Measurements from ENCODE around the gene CAMK1D.

Gene CAMK1D

GRCh38 chr10:12657489-12657888, 308.1 kb downstream of the CAMK1D start:
- H3K36me3 ChIP-seq, result 0 out of 2 replicates have a peak, but pooled peaks cover 7% of the 10 kb centered on the region
- H3K27me3 ChIP-seq, result no peaks in the 10 kb centered on the region
- H3K4me1 ChIP-seq, result peaks cover 22% of the 10 kb centered on the region
- no peak overlapping the region for H3K27ac ChIP-seq
- H3K4me3 ChIP-seq, result no peak overlapping the region
- peaks cover 19% of the 10 kb centered on the region for H3K9me3 ChIP-seq
- no peak overlapping the region for H3K9ac ChIP-seq
- TF ChIP-seq Cebpa-rat (IDR thresholded peaks at IDR 0.05), result no peak
- H4K20me1 ChIP-seq, result no peaks in the 10 kb centered on the region
- H3K4me2 ChIP-seq, result no peak overlapping the region

- Histone ChIP-seq H3K9me3 (peaks cover 18% of the 10 kb centered on the region), H4K20me1 (no peaks in the 10 kb centered on the region), H3K27me3 (no peaks in the 10 kb centered on the region), H3K4me2 (no peak overlapping the region), H3K4me1 (peaks cover 22% of the 10 kb centered on the region), H3K36me3 (0 out of 2 replicates have a peak, but pooled peaks cover 6% of the 10 kb centered on the region), H3K9ac (no peak overlapping the region), H3K27ac (no peak overlapping the region), H3K4me3 (no peak overlapping the region)
- TF ChIP-seq Cebpa-rat (IDR thresholded peaks at IDR 0.05), result no peak
Observed at GRCh38 chr10:12658526-12658925, 309.2 kb downstream of the CAMK1D start.

- peaks cover 22% of the 10 kb centered on the region for H3K4me1 ChIP-seq
- TF ChIP-seq Cebpa-rat (IDR thresholded peaks at IDR 0.05), result no peak
- no peak overlapping the region for H3K27ac ChIP-seq
- no peaks in the 10 kb centered on the region for H3K27me3 ChIP-seq
- no peak overlapping the region for H3K4me2 ChIP-seq
- H3K9ac ChIP-seq, result no peak overlapping the region
- peaks cover 6% of the 10 kb centered on the region for H3K9me3 ChIP-seq
- H3K36me3 ChIP-seq, result no peaks in the 10 kb centered on the region
- H4K20me1 ChIP-seq, result no peaks in the 10 kb centered on the region
- no peak overlapping the region for H3K4me3 ChIP-seq
Observed at GRCh38 chr10:12659706-12660105, 310.4 kb downstream of the CAMK1D start.

GRCh38 chr10:12660812-12661211, 311.5 kb downstream of the CAMK1D start:
- TF ChIP-seq Cebpa-rat (IDR thresholded peaks at IDR 0.05), result no peak
- Histone ChIP-seq H3K9ac (no peak overlapping the region), H3K27me3 (no peaks in the 10 kb centered on the region), H3K27ac (no peak overlapping the region), H3K4me3 (no peak overlapping the region), H3K36me3 (no peaks in the 10 kb centered on the region), H3K4me2 (no peak overlapping the region), H4K20me1 (no peaks in the 10 kb centered on the region), H3K9me3 (no peaks in the 10 kb centered on the region), H3K4me1 (peaks cover 20% of the 10 kb centered on the region)

- Histone ChIP-seq H3K9me3 (no peaks in the 10 kb centered on the region), H3K27me3 (no peaks in the 10 kb centered on the region), H3K9ac (no peak overlapping the region), H3K27ac (no peak overlapping the region), H3K36me3 (peaks cover under 1% of the 10 kb centered on the region; the same call in 1 of the 2 replicates), H3K4me2 (peak overlapping the region; percentile 36), H3K4me1 (peaks cover 13% of the 10 kb centered on the region), H3K4me3 (no peak overlapping the region), H4K20me1 (no peaks in the 10 kb centered on the region)
- TF ChIP-seq Cebpa-rat (IDR thresholded peaks at IDR 0.05), result no peak
Observed at GRCh38 chr10:12661671-12662070, 312.3 kb downstream of the CAMK1D start.

- H4K20me1 ChIP-seq, result no peaks in the 10 kb centered on the region
- peaks cover 5% of the 10 kb centered on the region; the same call in 1 of the 2 replicates for H3K36me3 ChIP-seq
- H3K27me3 ChIP-seq, result no peaks in the 10 kb centered on the region
- no peak overlapping the region for H3K9ac ChIP-seq
- H3K4me3 ChIP-seq, result no peak overlapping the region
- no peak for TF ChIP-seq Cebpa-rat (IDR thresholded peaks at IDR 0.05)
- H3K4me2 ChIP-seq, result no peak overlapping the region
- H3K27ac ChIP-seq, result no peak overlapping the region
- H3K4me1 ChIP-seq, result peaks cover 13% of the 10 kb centered on the region
- no peaks in the 10 kb centered on the region for H3K9me3 ChIP-seq
Observed at GRCh38 chr10:12663863-12664262, 314.5 kb downstream of the CAMK1D start.

GRCh38 chr10:12665501-12665900, 316.2 kb downstream of the CAMK1D start:
- no peak for TF ChIP-seq Cebpa-rat (IDR thresholded peaks at IDR 0.05)
- H3K9ac ChIP-seq, result no peak overlapping the region
- H3K36me3 ChIP-seq, result peaks cover 5% of the 10 kb centered on the region; the same call in 1 of the 2 replicates
- H4K20me1 ChIP-seq, result no peaks in the 10 kb centered on the region
- H3K4me3 ChIP-seq, result no peak overlapping the region
- no peak overlapping the region for H3K4me2 ChIP-seq
- peaks cover 8% of the 10 kb centered on the region; the same call in 1 of the 2 replicates for H3K9me3 ChIP-seq
- H3K27me3 ChIP-seq, result no peaks in the 10 kb centered on the region
- peaks cover 13% of the 10 kb centered on the region for H3K4me1 ChIP-seq
- H3K27ac ChIP-seq, result no peak overlapping the region

- Histone ChIP-seq H3K27me3 (no peaks in the 10 kb centered on the region), H3K27ac (no peak overlapping the region), H3K36me3 (peaks cover 5% of the 10 kb centered on the region; the same call in 1 of the 2 replicates), H3K4me3 (no peak overlapping the region), H3K4me1 (0 out of 2 replicates have a peak, but pooled peaks cover under 1% of the 10 kb centered on the region), H3K9ac (no peak overlapping the region), H3K4me2 (no peak overlapping the region), H4K20me1 (no peaks in the 10 kb centered on the region), H3K9me3 (peaks cover 9% of the 10 kb centered on the region; the same call in 1 of the 2 replicates)
- no peak for TF ChIP-seq Cebpa-rat (IDR thresholded peaks at IDR 0.05)
Observed at GRCh38 chr10:12667052-12667451, 317.7 kb downstream of the CAMK1D start.

GRCh38 chr10:12668634-12669033, 319.3 kb downstream of the CAMK1D start:
- no peak overlapping the region for H3K27ac ChIP-seq
- no peak overlapping the region for H3K4me2 ChIP-seq
- no peak overlapping the region for H3K4me3 ChIP-seq
- H3K4me1 ChIP-seq, result no peaks in the 10 kb centered on the region
- no peaks in the 10 kb centered on the region for H3K27me3 ChIP-seq
- no peaks in the 10 kb centered on the region for H4K20me1 ChIP-seq
- H3K9me3 ChIP-seq, result peaks cover 9% of the 10 kb centered on the region; the same call in 1 of the 2 replicates
- H3K9ac ChIP-seq, result no peak overlapping the region
- TF ChIP-seq Cebpa-rat (IDR thresholded peaks at IDR 0.05), result no peak
- H3K36me3 ChIP-seq, result peaks cover 5% of the 10 kb centered on the region; the same call in 1 of the 2 replicates

- Histone ChIP-seq H3K9ac (no peak overlapping the region), H3K27me3 (no peaks in the 10 kb centered on the region), H4K20me1 (no peaks in the 10 kb centered on the region), H3K9me3 (peaks cover 9% of the 10 kb centered on the region; the same call in 1 of the 2 replicates), H3K4me2 (no peak overlapping the region), H3K4me3 (no peak overlapping the region), H3K27ac (no peak overlapping the region), H3K36me3 (peaks cover 5% of the 10 kb centered on the region; the same call in 1 of the 2 replicates), H3K4me1 (no peaks in the 10 kb centered on the region)
- no peak for TF ChIP-seq Cebpa-rat (IDR thresholded peaks at IDR 0.05)
Observed at GRCh38 chr10:12670004-12670403, 320.7 kb downstream of the CAMK1D start.

GRCh38 chr10:12675186-12675585, 325.8 kb downstream of the CAMK1D start:
- Histone ChIP-seq H3K27me3 (no peaks in the 10 kb centered on the region), H3K36me3 (no peaks in the 10 kb centered on the region), H3K9me3 (peaks cover 4% of the 10 kb centered on the region; the same call in 1 of the 2 replicates), H3K27ac (no peak overlapping the region), H3K4me1 (no peaks in the 10 kb centered on the region; the same call in 1 of the 2 replicates), H3K4me2 (no peak overlapping the region), H4K20me1 (no peaks in the 10 kb centered on the region), H3K9ac (no peak overlapping the region), H3K4me3 (no peak overlapping the region)
- TF ChIP-seq Cebpa-rat (IDR thresholded peaks at IDR 0.05), result no peak
